Measurements from ENCODE around the gene TMPRSS11E. TPM values are rescaled to one million over a fixed set of nuclear protein-coding genes. Genes with fewer than 3 reads are reported as not detected.

Gene TMPRSS11E
- total RNA-seq, 2 donors from 2014 or later, result 0.11 TPM; not detected in 1

DNA sequence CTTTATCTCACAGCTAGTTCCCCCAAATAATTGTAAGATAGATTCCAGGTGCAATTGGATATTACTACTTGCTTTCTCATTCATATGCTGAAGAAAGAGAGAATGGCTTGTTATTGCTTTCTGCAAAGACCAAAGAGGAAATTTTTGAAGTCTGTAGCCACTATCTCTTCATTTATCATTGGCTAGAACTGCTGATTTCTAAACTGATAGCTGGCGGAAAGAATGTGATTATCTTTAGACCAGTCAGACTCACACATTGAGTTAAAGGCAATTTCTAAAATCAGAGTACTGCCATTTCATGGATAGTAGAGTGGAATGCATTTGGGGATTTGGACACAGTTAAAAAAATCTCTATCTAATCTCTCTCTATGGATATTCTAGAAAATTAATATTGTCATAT, 12.4 kb upstream of the TMPRSS11E start:
- no peaks in the 10 kb centered on the region for H3K9me3 Mint-ChIP-seq
- H3K27ac Mint-ChIP-seq, result no peak overlapping the region
- ATAC-seq, result no peak
- H3K36me3 Mint-ChIP-seq, result no peaks in the 10 kb centered on the region
- DNase-seq (ENCODE audit: low spot score in 2 of 2), result no peak

DNA sequence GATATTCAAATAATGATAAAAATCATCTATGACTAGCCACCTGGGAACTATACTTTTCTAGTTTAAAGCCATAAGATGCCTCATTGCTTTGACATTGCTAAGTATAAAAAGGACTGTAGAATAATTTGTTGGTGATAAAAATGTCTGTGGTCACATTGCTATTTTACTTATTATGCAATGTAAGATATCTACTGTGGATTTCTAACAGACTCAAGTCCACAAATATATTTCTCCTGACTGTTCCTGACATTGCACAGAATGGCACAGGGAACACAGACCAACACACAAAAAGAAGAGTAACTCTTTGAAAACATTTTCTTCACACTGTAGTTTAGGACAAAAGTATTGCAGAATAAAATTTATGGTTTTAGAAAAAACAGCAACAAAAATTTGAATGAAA, 2.2 kb upstream of the TMPRSS11E start:
- ATAC-seq (no peak), DNase-seq (ENCODE audit: low spot score in 2 of 2) (no peak)
- Mint-ChIP-seq H3K27ac (no peak overlapping the region), H3K9me3 (peaks cover 0 to 7% of the 10 kb centered on the region in 2 donors), H3K36me3 (peaks cover 0 to 7% of the 10 kb centered on the region in 2 donors)

DNA sequence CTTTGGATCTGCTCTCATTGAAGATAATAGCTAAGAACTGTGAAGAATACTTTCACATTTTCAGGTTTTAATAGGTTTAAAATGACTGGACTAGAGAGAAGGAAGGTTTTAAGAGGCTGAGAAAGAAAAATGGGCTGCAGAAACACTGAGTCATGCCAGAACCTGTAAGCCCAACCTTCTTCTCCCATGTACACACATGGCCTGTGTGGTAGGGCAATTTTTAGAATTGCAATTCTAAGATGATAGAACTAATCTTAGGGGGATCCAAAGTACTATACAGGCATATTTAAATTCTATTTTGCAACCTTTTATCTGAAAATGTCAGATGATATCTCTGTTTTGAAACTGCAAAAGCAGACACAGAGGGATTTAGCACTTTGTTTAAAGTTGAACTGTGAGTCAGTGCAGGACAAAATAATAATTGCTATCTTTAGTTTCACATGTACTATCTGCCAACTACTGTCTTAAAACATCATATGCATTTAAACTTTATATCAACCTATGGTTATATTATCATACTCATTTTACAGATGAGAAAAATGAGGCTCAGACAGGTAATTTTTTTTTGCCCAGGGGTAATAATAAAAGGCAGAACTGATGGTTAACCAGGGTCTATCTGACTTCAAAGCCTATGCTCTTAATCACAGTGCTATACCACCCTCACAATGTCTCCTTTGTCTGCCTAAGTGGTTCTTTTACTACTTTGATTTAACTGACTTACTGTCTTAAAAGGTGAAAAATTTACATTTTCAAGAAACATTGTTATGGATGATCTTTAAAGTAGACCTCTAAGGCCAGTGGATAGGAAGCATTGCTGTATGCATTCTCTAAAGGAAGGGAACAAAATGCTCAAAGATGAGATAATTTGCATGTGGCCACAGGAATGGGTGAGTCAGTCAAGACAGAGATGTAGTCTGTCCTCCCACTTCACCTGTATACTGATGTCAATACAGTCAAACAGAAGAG, 4.3 kb downstream of the TMPRSS11E start:
- Mint-ChIP-seq H3K9me3 (no peaks in the 10 kb centered on the region), H3K27ac (no peak overlapping the region), H3K36me3 (peaks cover 0 to 7% of the 10 kb centered on the region in 2 donors)
- DNase-seq (ENCODE audit: low spot score in 2 of 2), result no peak
- ATAC-seq, result peak; percentile 87 to 91

DNA sequence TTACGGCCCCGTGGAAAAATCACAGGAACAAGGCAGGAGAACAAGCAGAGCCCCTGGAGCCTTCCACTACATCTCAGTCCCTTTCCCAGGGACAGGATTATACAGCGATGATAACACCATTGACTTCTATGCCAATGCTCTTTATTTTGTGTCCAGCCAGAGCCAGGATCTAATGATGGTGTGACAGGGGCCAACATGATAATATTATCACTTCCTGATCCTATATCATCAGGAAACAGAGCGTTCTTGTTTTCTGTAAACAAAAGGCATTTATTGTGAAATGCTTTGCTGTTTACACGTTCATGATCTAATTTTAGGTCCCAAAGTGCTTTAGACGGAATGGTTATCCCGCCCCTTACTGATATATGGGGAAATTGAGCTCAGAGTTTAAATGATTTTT, 12.8 kb downstream of the TMPRSS11E start:
- no peak for DNase-seq (ENCODE audit: low spot score in 2 of 2)
- Mint-ChIP-seq H3K36me3 (no peaks in the 10 kb centered on the region), H3K27ac (no peak overlapping the region), H3K9me3 (no peaks in the 10 kb centered on the region)
- no peak for ATAC-seq

DNA sequence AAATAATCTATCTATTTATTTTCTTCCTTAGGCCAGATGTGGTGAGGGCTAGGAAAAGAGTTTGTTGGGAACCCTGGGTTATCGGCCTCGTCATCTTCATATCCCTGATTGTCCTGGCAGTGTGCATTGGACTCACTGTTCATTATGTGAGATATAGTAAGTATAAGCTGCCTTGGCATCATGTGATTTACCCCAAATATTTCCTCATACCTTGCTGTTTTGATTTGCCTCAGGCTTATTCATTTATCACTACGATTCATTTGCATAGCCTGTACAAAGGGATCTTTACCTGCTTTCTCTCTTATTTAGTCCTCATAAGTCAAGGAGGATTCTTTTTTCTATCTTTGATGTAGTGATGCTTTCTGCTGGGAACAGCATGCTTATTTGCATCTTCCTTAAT, 14.5 kb downstream of the TMPRSS11E start:
- no peak for DNase-seq (ENCODE audit: low spot score in 2 of 2)
- Mint-ChIP-seq H3K9me3 (no peaks in the 10 kb centered on the region), H3K27ac (no peak overlapping the region), H3K36me3 (no peaks in the 10 kb centered on the region)
- ATAC-seq, result no peak

DNA sequence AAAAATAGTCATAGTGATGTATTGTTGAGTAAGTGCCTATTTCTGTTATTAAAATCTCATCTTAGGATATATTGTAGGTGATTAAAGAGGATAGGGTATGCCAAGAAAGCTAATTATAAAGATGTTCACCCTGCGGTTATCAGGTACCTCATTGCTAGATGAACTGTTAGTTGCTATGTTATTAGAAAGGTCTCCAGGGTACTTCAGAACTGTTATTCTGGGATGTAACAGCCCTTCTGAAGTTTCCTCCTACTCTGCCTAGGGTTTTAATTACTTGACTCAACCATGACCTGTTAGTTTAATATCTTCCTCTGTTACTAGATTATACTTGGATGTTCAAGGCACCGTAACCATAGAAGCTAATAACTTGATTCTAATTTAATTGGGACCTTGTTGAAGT, 15.4 kb downstream of the TMPRSS11E start:
- Mint-ChIP-seq H3K9me3 (no peaks in the 10 kb centered on the region), H3K36me3 (no peaks in the 10 kb centered on the region), H3K27ac (no peak overlapping the region)
- DNase-seq (ENCODE audit: low spot score in 2 of 2), result no peak
- ATAC-seq, result no peak

DNA sequence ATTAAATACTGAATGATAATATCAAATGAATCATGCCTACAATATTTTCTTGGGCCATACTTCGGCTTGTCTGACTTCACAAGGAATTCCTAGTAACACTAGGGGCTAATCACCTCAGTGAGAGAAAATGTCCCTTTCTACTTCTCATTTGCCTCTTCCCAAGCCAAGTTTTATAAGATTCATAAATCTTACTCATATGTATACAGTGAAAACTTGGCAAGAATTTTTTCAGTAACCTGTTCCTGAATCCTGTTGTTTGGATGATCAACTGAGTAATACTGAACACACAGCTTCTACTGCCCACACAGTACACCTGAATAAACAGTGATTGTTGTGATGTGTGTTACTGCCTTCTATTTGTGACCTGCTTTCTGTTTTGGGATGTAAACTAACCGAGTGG, 16.5 kb downstream of the TMPRSS11E start:
- DNase-seq (ENCODE audit: low spot score in 2 of 2) (no peak), ATAC-seq (no peak)
- no peaks in the 10 kb centered on the region for H3K9me3 Mint-ChIP-seq
- no peaks in the 10 kb centered on the region for H3K36me3 Mint-ChIP-seq
- H3K27ac Mint-ChIP-seq, result no peak overlapping the region

DNA sequence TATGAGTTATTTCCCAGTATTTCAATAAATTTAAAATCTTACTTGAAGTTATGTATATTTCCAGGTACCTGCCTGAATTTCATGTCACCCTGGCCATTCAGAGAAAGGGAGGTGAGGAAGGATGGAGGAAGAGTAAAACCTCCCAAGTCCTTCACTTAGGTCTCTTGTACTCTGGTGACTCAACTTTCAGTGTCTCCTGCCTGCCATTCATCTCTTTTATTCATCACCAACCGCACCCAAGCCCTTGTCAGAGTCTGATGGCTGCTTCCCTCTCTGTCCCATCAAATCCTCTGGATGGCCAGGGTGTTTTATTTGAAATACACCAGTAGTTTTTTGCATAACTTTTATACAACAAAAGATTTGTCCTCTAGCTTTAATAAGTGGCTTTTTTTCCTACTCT, 17.8 kb downstream of the TMPRSS11E start:
- H3K36me3 Mint-ChIP-seq, result no peaks in the 10 kb centered on the region
- ATAC-seq, result no peak
- H3K9me3 Mint-ChIP-seq, result no peaks in the 10 kb centered on the region
- no peak overlapping the region for H3K27ac Mint-ChIP-seq
- no peak for DNase-seq (ENCODE audit: low spot score in 2 of 2)

DNA sequence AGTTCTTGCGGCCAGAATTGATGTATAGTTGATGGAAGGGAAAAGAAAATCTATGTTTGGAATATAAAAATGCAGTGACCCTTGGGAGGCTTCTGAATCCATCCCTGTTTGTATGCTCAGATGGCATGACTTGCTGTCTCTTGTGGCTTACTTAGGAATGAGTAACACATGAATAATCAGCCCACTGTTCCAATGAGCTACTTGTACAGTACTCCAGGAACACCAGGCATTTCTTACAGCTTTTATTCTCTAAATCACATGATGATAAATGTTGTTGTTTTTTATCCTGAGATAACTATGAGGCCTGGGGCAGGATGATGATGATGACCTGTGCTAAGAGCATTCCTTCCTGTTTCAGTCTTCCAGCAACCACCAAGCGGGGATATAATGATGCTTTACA, 18.9 kb downstream of the TMPRSS11E start:
- Mint-ChIP-seq H3K27ac (no peak overlapping the region), H3K36me3 (no peaks in the 10 kb centered on the region), H3K9me3 (no peaks in the 10 kb centered on the region)
- ATAC-seq, result peak; percentile 22 to 29
- DNase-seq (ENCODE audit: low spot score in 2 of 2), result no peak

DNA sequence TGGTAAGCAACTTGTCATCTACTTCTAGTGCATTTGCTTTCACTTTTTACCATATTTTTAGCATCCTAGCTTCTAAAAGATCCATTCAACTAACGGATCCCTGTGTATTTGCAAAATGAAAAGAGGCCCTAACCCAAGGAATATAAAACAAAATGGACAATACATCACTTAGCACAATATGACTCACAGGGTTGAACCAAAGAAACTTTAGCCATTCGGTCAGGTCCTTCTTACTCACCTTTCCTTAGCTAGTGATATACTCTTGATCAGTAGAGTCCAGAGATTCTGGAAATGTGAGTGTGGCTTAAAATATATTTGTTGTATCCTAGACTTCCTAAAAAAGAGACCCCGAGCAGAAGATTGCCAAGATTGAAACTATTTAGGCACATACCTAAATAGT, 19.5 kb downstream of the TMPRSS11E start:
- DNase-seq (ENCODE audit: low spot score in 2 of 2), result no peak

DNA sequence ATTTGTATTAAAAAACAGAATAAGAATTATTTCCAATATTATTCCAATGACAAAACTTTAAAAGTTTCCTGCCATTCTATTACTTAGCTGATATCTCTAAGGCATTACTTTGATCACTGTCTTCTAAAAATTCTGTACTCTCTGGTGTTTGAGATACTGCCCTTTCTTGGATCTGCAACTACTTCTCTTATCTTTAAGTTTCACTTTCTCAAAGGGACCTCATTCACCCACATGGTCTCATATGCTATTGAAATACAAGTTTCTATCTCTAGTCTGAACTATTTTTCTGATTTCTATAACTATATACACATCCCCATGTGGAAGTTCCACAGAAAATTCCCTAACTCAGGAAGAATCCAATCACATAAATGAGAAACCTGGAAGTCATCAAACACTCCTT, 22.2 kb downstream of the TMPRSS11E start:
- ATAC-seq (no peak), DNase-seq (ENCODE audit: low spot score in 2 of 2) (no peak)
- H3K27ac Mint-ChIP-seq, result no peak overlapping the region
- H3K36me3 Mint-ChIP-seq, result no peaks in the 10 kb centered on the region
- H3K9me3 Mint-ChIP-seq, result no peaks in the 10 kb centered on the region

More for the DNA sequence above, 19.5 kb downstream of the TMPRSS11E start:
- no peaks in the 10 kb centered on the region for H3K9me3 Mint-ChIP-seq
- no peak overlapping the region for H3K27ac Mint-ChIP-seq
- no peaks in the 10 kb centered on the region for H3K36me3 Mint-ChIP-seq
- no peak for ATAC-seq

DNA sequence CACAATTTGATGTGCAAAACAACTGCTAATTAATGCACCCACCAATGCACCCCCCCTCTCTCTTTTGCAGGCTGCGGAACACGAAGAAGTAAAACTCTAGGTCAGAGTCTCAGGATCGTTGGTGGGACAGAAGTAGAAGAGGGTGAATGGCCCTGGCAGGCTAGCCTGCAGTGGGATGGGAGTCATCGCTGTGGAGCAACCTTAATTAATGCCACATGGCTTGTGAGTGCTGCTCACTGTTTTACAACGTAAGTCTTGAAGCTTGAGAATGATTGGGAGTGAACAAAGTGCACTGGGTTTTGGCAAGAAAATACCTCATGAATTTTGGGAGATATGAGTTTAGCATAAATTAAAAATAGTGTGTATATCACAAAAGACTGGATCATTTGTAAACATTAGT, 28.9 kb downstream of the TMPRSS11E start:
- no peak overlapping the region for H3K27ac Mint-ChIP-seq
- H3K9me3 Mint-ChIP-seq, result peaks cover 0 to 4% of the 10 kb centered on the region in 2 donors
- DNase-seq (ENCODE audit: low spot score in 2 of 2), result no peak
- no peaks in the 10 kb centered on the region for H3K36me3 Mint-ChIP-seq
- no peak for ATAC-seq

DNA sequence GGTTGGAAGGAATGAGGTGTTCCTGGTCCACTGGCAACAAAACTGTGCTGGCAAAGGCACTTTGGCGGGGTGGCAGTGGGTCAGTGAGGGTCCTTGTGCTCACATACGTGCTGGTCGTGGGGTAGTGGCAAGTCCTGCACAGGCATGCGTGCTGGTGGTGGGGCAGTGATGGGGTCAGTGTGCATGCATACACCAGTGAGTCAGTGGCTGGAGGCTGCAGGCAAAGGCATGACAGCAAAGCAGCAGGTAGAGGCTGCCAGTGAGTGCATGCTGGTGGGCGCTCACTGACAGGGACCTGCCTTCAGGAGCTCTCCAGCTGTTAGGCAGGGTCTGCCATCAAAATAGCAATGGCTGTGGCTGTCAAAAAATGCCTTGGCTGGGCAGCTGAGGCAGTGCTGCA, 42.1 kb downstream of the TMPRSS11E start:
- Mint-ChIP-seq H3K9me3 (no peaks in the 10 kb centered on the region), H3K27ac (no peak overlapping the region), H3K36me3 (no peaks in the 10 kb centered on the region)
- DNase-seq (ENCODE audit: low spot score in 2 of 2) (no peak), ATAC-seq (no peak)

DNA sequence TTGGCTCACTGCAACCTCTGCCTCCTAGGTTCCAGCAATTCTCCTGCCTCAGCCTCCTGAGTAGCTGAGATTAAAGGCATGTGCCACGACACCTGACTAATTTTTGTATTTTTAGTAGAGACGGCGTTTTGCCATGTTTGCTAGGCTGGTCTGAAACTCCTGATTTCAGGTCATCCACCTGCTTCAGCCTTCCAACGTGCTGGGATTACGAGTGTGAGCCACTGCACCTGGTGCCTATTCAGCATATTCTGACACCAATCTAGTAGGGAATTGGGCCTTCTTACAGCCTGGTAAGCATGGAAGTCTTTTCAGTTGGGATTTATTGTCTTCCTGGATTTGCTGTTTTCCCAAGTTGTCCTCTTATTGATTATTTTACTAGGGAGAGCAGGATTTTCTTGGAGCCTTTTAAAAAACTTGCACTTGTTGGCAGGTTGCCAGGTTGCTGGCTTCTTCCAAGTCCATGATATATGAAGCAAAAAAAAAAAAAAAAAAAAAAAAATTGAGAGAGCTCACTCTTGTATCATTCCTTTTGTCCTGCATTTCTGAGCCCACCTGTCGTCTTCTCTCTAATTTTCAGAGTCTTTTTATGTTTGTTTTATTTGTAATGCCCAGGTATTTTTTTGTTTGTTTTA, 43.7 kb downstream of the TMPRSS11E start:
- Mint-ChIP-seq H3K9me3 (no peaks in the 10 kb centered on the region), H3K36me3 (no peaks in the 10 kb centered on the region), H3K27ac (no peak overlapping the region)
- DNase-seq (ENCODE audit: low spot score in 2 of 2) (no peak), ATAC-seq (no peak)

DNA sequence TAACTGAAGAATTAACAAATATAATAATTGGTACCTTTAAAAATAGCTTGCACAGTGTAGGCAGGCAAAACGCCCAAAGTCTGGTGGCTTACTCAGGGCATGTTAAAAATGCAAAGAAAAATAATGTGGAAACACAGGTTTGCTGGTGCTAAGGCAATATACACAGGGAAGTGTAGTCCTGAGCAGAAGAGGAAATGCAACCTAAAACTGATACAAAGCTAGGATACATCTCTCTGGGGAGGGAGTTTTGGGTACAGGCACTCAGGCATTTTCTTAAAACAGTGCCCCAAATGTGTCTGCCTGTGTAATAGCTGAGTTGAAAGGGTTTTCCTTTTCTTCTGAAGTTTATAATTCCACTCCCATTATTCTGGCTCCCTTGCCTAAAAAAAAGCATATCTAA, 47.4 kb downstream of the TMPRSS11E start:
- H3K36me3 Mint-ChIP-seq, result no peaks in the 10 kb centered on the region
- H3K27ac Mint-ChIP-seq, result no peak overlapping the region

DNA sequence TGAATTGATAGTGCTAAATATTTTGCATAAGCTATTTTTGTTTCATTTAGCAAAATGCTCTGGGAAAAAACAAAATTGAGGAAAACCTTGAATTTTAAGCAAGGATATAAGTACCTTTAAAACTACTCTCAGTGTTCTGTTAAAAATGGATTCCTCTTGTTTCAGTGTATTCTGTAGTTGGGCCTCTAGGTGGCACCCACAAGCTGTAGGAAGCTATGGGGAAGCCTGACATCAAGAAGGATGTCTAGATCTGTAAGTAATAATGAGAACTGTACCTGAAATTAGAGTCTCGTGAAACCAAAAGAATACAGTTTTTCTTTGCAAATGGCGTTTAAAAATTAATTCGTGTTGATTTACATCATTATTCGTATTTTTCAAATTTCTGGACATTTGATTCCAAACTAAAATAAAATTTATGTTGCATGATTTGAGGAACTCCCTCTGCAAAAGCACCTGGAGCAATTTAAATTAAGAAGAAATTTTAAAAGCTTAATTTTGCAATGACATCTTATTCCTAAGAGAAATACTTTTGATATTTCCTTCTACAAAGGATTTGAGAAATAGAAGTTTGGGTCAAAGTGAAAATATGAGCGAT, 51.2 kb downstream of the TMPRSS11E start:
- peaks cover 0 to under 1% of the 10 kb centered on the region in 2 donors for H3K9me3 Mint-ChIP-seq
- no peak overlapping the region for H3K27ac Mint-ChIP-seq
- DNase-seq (ENCODE audit: low spot score in 2 of 2) (peak in 1 of 2 donors; percentile 47), ATAC-seq (peak; percentile 76 to 81)
- H3K36me3 Mint-ChIP-seq, result peaks cover 0 to under 1% of the 10 kb centered on the region in 2 donors

More for the DNA sequence above, 47.4 kb downstream of the TMPRSS11E start:
- no peaks in the 10 kb centered on the region for H3K9me3 Mint-ChIP-seq
- DNase-seq (ENCODE audit: low spot score in 2 of 2), result no peak
- no peak for ATAC-seq

DNA sequence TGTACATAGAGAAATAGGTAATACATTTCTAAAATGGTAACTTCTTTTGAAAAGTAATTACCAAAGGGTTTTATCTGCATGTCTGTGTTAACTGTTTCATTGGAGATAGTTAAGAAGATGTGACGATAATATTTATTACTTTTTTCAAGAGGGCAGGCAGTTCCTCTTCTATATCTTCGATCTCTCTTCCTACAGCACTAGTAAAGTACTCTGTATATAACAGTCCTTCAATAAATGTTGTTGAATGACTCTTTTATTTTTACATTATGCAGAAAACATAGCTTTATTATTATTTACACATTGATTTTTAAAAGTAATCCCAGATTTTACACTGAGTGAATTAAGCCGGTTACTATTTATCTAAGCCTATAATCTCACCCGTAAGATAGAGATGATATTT, 51.8 kb downstream of the TMPRSS11E start:
- ATAC-seq, result no peak
- peaks cover 2 to 6% of the 10 kb centered on the region in 2 donors for H3K36me3 Mint-ChIP-seq

More for the DNA sequence above, 51.8 kb downstream of the TMPRSS11E start:
- no peak for DNase-seq (ENCODE audit: low spot score in 2 of 2)
- Mint-ChIP-seq H3K9me3 (peaks cover 3 to 5% of the 10 kb centered on the region in 2 donors), H3K27ac (no peak overlapping the region)

All from activated naive CD4-positive, alpha-beta T cell treated with anti-CD3 and anti-CD28 coated beads, Interleukin-2, amount 50 U/mL, for 72 hours (primary cell).